Measurements from ENCODE around the gene HK3. TPM values are rescaled to one million over a fixed set of nuclear protein-coding genes. Genes with fewer than 3 reads are reported as not detected.
"Not testable (repeated sequence)": the region's sequence is repeated elsewhere in the genome, so short reads cannot be mapped to it uniquely, and the experiment has no call there.

HK3 gene
- total RNA-seq, 1 donor from 2014 or later = 0.60 TPM

GRCh38 chr5:176873541-176874172, 25.5 kb downstream of the HK3 start:
- Mint-ChIP-seq H3K36me3 (no peaks in the 10 kb centered on the region), H3K27me3 (ENCODE audit: low read depth) (peaks cover 50% of the 10 kb centered on the region), H3K4me3 (no peak overlapping the region), H3K9me3 (no peaks in the 10 kb centered on the region), H3K27ac (no peak overlapping the region), H3K4me1 (peaks cover 2% of the 10 kb centered on the region)
- TF ChIP-seq CTCF (IDR thresholded peaks at IDR 0.05; ENCODE audit: unreplicated experiment) = no peak
- DNase-seq (ENCODE audit: low spot score in 2 of 2, unreplicated experiment in 2 of 2) = no peak

- H3K9me3 Mint-ChIP-seq; H3K36me3 Mint-ChIP-seq; H3K4me3 Mint-ChIP-seq; DNase-seq (ENCODE audit: low spot score in 2 of 2, unreplicated experiment in 2 of 2); H3K27ac Mint-ChIP-seq; H3K4me1 Mint-ChIP-seq: not testable (repeated sequence)
- H3K27me3 Mint-ChIP-seq (ENCODE audit: low read depth) = peaks cover 51% of the 10 kb centered on the region
Observed at GRCh38 chr5:176873011-176873410, 26.1 kb downstream of the HK3 start.

GRCh38 chr5:176872586-176872985, 26.6 kb downstream of the HK3 start:
- not testable (repeated sequence) for H3K9me3 Mint-ChIP-seq
- H3K27me3 Mint-ChIP-seq (ENCODE audit: low read depth) = peaks cover 54% of the 10 kb centered on the region

GRCh38 chr5:176870644-176871043, 28.5 kb downstream of the HK3 start:
- DNase-seq (ENCODE audit: low spot score in 2 of 2, unreplicated experiment in 2 of 2); H3K4me1 Mint-ChIP-seq; H3K4me3 Mint-ChIP-seq; H3K36me3 Mint-ChIP-seq; H3K27ac Mint-ChIP-seq; H3K9me3 Mint-ChIP-seq: not testable (repeated sequence)
- peaks cover 61% of the 10 kb centered on the region for H3K27me3 Mint-ChIP-seq (ENCODE audit: low read depth)

More at GRCh38 chr5:176872586-176872985, 26.6 kb downstream of the HK3 start:
- H3K4me1 Mint-ChIP-seq; H3K4me3 Mint-ChIP-seq; H3K27ac Mint-ChIP-seq; H3K36me3 Mint-ChIP-seq; DNase-seq (ENCODE audit: low spot score in 2 of 2, unreplicated experiment in 2 of 2): not testable (repeated sequence)

- Mint-ChIP-seq H3K27ac (no peak overlapping the region), H3K27me3 (ENCODE audit: low read depth) (peaks cover 61% of the 10 kb centered on the region), H3K36me3 (no peaks in the 10 kb centered on the region), H3K9me3 (no peaks in the 10 kb centered on the region), H3K4me3 (no peak overlapping the region), H3K4me1 (peaks cover 4% of the 10 kb centered on the region)
- DNase-seq (ENCODE audit: low spot score in 2 of 2, unreplicated experiment in 2 of 2) = no peak
- no peak for TF ChIP-seq CTCF (IDR thresholded peaks at IDR 0.05; ENCODE audit: unreplicated experiment)
Observed at GRCh38 chr5:176870110-176870591, 29.0 kb downstream of the HK3 start.

- peaks cover 4% of the 10 kb centered on the region for H3K4me1 Mint-ChIP-seq
- H3K27ac Mint-ChIP-seq = no peak overlapping the region
- peaks cover 59% of the 10 kb centered on the region for H3K27me3 Mint-ChIP-seq (ENCODE audit: low read depth)
- H3K36me3 Mint-ChIP-seq = no peaks in the 10 kb centered on the region
- no peak for DNase-seq (ENCODE audit: low spot score in 2 of 2, unreplicated experiment in 2 of 2)
- H3K4me3 Mint-ChIP-seq = no peak overlapping the region
- no peak for TF ChIP-seq CTCF (IDR thresholded peaks at IDR 0.05; ENCODE audit: unreplicated experiment)
- no peaks in the 10 kb centered on the region for H3K9me3 Mint-ChIP-seq
Observed at GRCh38 chr5:176869501-176870109, 29.5 kb downstream of the HK3 start.

GRCh38 chr5:176868731-176869130, 30.4 kb downstream of the HK3 start:
- H3K9me3 Mint-ChIP-seq = no peaks in the 10 kb centered on the region
- H3K4me1 Mint-ChIP-seq = peaks cover 4% of the 10 kb centered on the region
- H3K27ac Mint-ChIP-seq = no peak overlapping the region
- no peak for TF ChIP-seq CTCF (IDR thresholded peaks at IDR 0.05; ENCODE audit: unreplicated experiment)
- no peaks in the 10 kb centered on the region for H3K36me3 Mint-ChIP-seq
- H3K27me3 Mint-ChIP-seq (ENCODE audit: low read depth) = peaks cover 56% of the 10 kb centered on the region
- no peak for DNase-seq (ENCODE audit: low spot score in 2 of 2, unreplicated experiment in 2 of 2)
- H3K4me3 Mint-ChIP-seq = no peak overlapping the region

Measured in mesothelial cell of epicardium (in vitro differentiated cells).